MM.1S (cell line): ENCODE data around the gene CACNA1E.

ENCODE experiments used
- DNase-seq: peaks from one replicate; pipeline ENCODE4 v3.0.0-alpha.2; 2015
- H2AFZ ChIP-seq: fragments of 300-600 bp; sonication (generic); 2 replicates; pipeline ENCODE4 v1.6.0; 2016; ENCODE audit warnings: antibody characterized with exemption, low read length
- H3F3A ChIP-seq: fragments of 300-600 bp; sonication (generic); 2 replicates; pipeline ENCODE4 v1.6.1; 2016; ENCODE audit warnings: mild to moderate bottlenecking, antibody characterized with exemption, low read length, moderate library complexity, mixed read lengths; ENCODE audit not compliant: insufficient read depth
- H3K27ac ChIP-seq: fragments of 300-600 bp; sonication (generic); 2 replicates; pipeline ENCODE4 v1.5.1; 2016; ENCODE audit warnings: mild to moderate bottlenecking, low read length
- H3K27me3 ChIP-seq: fragments of 300-600 bp; sonication (generic); replicated peaks from 2 replicates; pipeline ENCODE4 v1.6.0; 2016; ENCODE audit warnings: low read length; ENCODE audit not compliant: insufficient read depth
- H3K36me3 ChIP-seq: fragments of 300-600 bp; sonication (generic); replicated peaks from 2 replicates; pipeline ENCODE4 v1.6.1; 2016; ENCODE audit warnings: mild to moderate bottlenecking, low read length, mixed read lengths; ENCODE audit not compliant: insufficient read depth
- H3K4me1 ChIP-seq: fragments of 300-600 bp; sonication (generic); 2 replicates; pipeline ENCODE4 v1.6.1; 2016; ENCODE audit warnings: low read length, mixed read lengths
- H3K4me2 ChIP-seq: fragments of 300-600 bp; sonication (generic); 2 replicates; pipeline ENCODE4 v1.6.0; 2016; ENCODE audit warnings: low read depth, low read length
- H3K4me3 ChIP-seq: fragments of 300-600 bp; sonication (generic); 2 replicates; pipeline ENCODE4 v1.5.1; 2016; ENCODE audit warnings: low read length, mixed read lengths
- H3K79me2 ChIP-seq: fragments of 300-600 bp; sonication (generic); 2 replicates; pipeline ENCODE4 v1.6.1; 2016; ENCODE audit warnings: mixed run types, low read length, mixed read lengths
- H3K9ac ChIP-seq: fragments of 300-600 bp; sonication (generic); 2 replicates; pipeline ENCODE4 v1.6.1; 2016; ENCODE audit warnings: low read length, mixed read lengths
- H3K9me2 ChIP-seq: fragments of 300-600 bp; sonication (generic); replicated peaks from 2 replicates; pipeline ENCODE4 v1.6.1; 2016; ENCODE audit warnings: mild to moderate bottlenecking, low read length, mixed read lengths; ENCODE audit not compliant: insufficient read depth
- H3K9me3 ChIP-seq: fragments of 300-600 bp; sonication (generic); replicated peaks from 2 replicates; pipeline ENCODE4 v1.6.1; 2016; ENCODE audit warnings: mild to moderate bottlenecking, low read length, mixed read lengths; ENCODE audit not compliant: insufficient read depth
- H4K20me1 ChIP-seq: fragments of 300-600 bp; sonication (generic); 2 replicates; pipeline ENCODE4 v1.6.1; 2016; ENCODE audit warnings: mild to moderate bottlenecking, low read length, moderate library complexity, mixed read lengths; ENCODE audit not compliant: insufficient read depth
- CTCF ChIP-seq: fragments of 300-600 bp; sonication (generic); IDR thresholded peaks from 2 replicates; pipeline ENCODE4 v1.5.1; 2016; ENCODE audit warnings: antibody characterized with exemption, low read length, mixed read lengths
- EZH2 ChIP-seq: fragments of 300-600 bp; sonication (generic); optimal IDR thresholded peaks from 2 replicates; pipeline ENCODE3; 2017; ENCODE audit warnings: low read depth, mild to moderate bottlenecking, antibody characterized with exemption, low read length, mixed read lengths
- EZH2phosphoT487 ChIP-seq: fragments of 300-600 bp; sonication (generic); IDR thresholded peaks from 2 replicates; pipeline ENCODE4 v1.6.1; 2018; ENCODE audit warnings: antibody characterized with exemption, low read length

The CACNA1E gene

DNA sequence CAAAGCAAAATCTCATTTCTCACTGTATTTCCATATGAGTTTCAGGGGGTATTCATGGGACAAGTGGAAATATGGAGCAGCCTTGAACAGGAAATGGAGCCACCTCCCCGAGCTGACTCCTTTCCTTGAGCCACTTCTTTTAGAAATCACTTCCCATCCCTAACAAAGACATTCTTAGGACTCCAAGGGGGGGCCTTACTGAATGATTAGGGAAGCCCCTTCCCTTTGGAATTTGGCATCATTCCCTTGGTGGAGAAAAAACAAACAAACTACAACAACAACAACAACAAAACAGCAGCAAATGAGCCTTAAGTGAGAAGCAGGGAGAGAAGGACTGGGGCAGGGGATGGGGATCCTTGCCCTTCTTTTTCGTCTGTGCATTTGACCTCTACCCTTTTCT, 299.9 kb downstream of the CACNA1E start:
- Histone ChIP-seq H4K20me1 (no peaks in the 10 kb centered on the region), H3K27ac (no peak overlapping the region), H3K4me1 (no peaks in the 10 kb centered on the region), H3K4me2 (no peak overlapping the region), H3K9me3 (no peaks in the 10 kb centered on the region), H3K4me3 (no peak overlapping the region), H3K27me3 (no peaks in the 10 kb centered on the region), H3K79me2 (no peaks in the 10 kb centered on the region), H3K9me2 (no peaks in the 10 kb centered on the region), H3K9ac (no peak overlapping the region), H3K36me3 (no peaks in the 10 kb centered on the region), H3F3A (no peaks in the 10 kb centered on the region), H2AFZ (no peak overlapping the region)
- TF ChIP-seq CTCF (no peak), EZH2 (no peak), EZH2phosphoT487 (no peak)
- DNase-seq: no peak

GRCh38 chr1:181784039-181784683, 300.8 kb downstream of the CACNA1E start:
- no peak overlapping the region for H2AFZ ChIP-seq
- no peak for TF ChIP-seq CTCF
- TF ChIP-seq EZH2phosphoT487: no peak
- no peak for TF ChIP-seq EZH2
- no peak overlapping the region for H3K4me2 ChIP-seq
- no peak overlapping the region for H3K27ac ChIP-seq
- DNase-seq: no peak
- H3K4me3 ChIP-seq: no peak overlapping the region
- no peaks in the 10 kb centered on the region for H3K36me3 ChIP-seq
- no peaks in the 10 kb centered on the region for H3F3A ChIP-seq
- no peaks in the 10 kb centered on the region for H3K27me3 ChIP-seq
- H3K79me2 ChIP-seq: no peaks in the 10 kb centered on the region
- no peak overlapping the region for H3K9ac ChIP-seq
- H3K9me2 ChIP-seq: no peaks in the 10 kb centered on the region
- H3K4me1 ChIP-seq: no peaks in the 10 kb centered on the region
- H4K20me1 ChIP-seq: no peaks in the 10 kb centered on the region
- H3K9me3 ChIP-seq: no peaks in the 10 kb centered on the region

DNA sequence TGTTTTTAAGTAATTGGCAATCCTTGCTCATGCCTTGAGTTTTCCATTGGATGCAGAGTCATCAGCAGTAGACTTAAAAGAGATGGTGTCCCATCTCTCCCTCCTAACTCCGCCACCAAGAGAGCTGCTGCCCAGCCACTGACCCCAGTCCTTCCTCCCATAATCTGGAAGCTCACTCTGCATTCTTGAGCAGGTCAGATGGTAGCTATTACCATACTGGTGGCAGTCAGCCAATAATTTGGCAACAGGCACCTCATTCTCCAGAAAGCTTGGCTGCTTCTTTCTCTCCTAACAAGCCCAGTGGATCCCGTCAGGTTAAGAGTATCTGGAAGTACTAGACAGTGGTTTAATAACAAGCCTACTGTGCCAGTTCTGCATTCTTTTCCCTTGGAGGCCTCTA, 306.1 kb downstream of the CACNA1E start:
- Histone ChIP-seq H3K27ac (no peak overlapping the region), H3K4me2 (no peak overlapping the region), H3K4me3 (no peak overlapping the region), H2AFZ (no peak overlapping the region), H3K79me2 (no peaks in the 10 kb centered on the region), H3K9ac (no peak overlapping the region), H4K20me1 (no peaks in the 10 kb centered on the region), H3K9me3 (no peaks in the 10 kb centered on the region), H3K4me1 (no peaks in the 10 kb centered on the region), H3K36me3 (no peaks in the 10 kb centered on the region), H3K27me3 (no peaks in the 10 kb centered on the region), H3K9me2 (no peaks in the 10 kb centered on the region), H3F3A (no peaks in the 10 kb centered on the region)
- TF ChIP-seq EZH2 (no peak), EZH2phosphoT487 (no peak), CTCF (no peak)
- DNase-seq: no peak

- TF ChIP-seq EZH2 (no peak), EZH2phosphoT487 (no peak), CTCF (no peak)
- Histone ChIP-seq H3K27me3 (no peaks in the 10 kb centered on the region), H3K9me3 (no peaks in the 10 kb centered on the region), H3K9me2 (no peaks in the 10 kb centered on the region), H3K9ac (no peak overlapping the region), H3K79me2 (no peaks in the 10 kb centered on the region), H3K27ac (no peak overlapping the region), H3K4me3 (no peak overlapping the region), H2AFZ (no peak overlapping the region), H3K4me2 (no peak overlapping the region), H3K36me3 (no peaks in the 10 kb centered on the region), H4K20me1 (no peaks in the 10 kb centered on the region), H3K4me1 (no peaks in the 10 kb centered on the region), H3F3A (no peaks in the 10 kb centered on the region)
- DNase-seq: no peak
These were observed 308.4 kb downstream of the CACNA1E start for GRCh38 chr1:181791721-181792120.
